H9 (cell line): ENCODE data around the gene AK9. TPM values are rescaled to one million over a fixed set of nuclear protein-coding genes. Genes with fewer than 3 reads are reported as not detected.

Source experiments
- DNase-seq: peaks from one replicate; pipeline ENCODE4 v3.0.0-alpha.2; 2017
- H2AFZ ChIP-seq: one replicate; pipeline ENCODE4 v1.6.1; 2013; ENCODE audit warnings: mild to moderate bottlenecking, low read length, control low read depth, moderate library complexity
- H2AK5ac ChIP-seq: 2 replicates; pipeline ENCODE4 v1.6.1; 2013; ENCODE audit warnings: low read length, control low read depth, mixed read lengths; ENCODE audit not compliant: insufficient read length
- H2BK120ac ChIP-seq: one replicate; pipeline ENCODE4 v1.6.1; 2013; ENCODE audit warnings: low read depth, mild to moderate bottlenecking, low read length, control low read depth, inconsistent platforms; ENCODE audit not compliant: poor library complexity, severe bottlenecking
- H2BK12ac ChIP-seq: 2 replicates; pipeline ENCODE4 v1.6.1; 2013; ENCODE audit warnings: low read length, control low read depth, mixed read lengths, low read depth; ENCODE audit not compliant: insufficient read length
- H2BK15ac ChIP-seq: 2 replicates; pipeline ENCODE4 v1.6.1; 2013; ENCODE audit warnings: low read depth, low read length, control low read depth
- H2BK20ac ChIP-seq: one replicate; pipeline ENCODE4 v1.6.1; 2013; ENCODE audit warnings: low read depth, mild to moderate bottlenecking, low read length, control low read depth, inconsistent platforms; ENCODE audit not compliant: poor library complexity, severe bottlenecking
- H2BK5ac ChIP-seq: 2 replicates; pipeline ENCODE4 v1.6.1; 2013; ENCODE audit warnings: low read length, control low read depth, mixed read lengths; ENCODE audit not compliant: insufficient read length
- H3K14ac ChIP-seq: 2 replicates; pipeline ENCODE4 v1.6.1; 2013; ENCODE audit warnings: low read length, control low read depth; ENCODE audit not compliant: insufficient read depth
- H3K18ac ChIP-seq: 2 replicates; pipeline ENCODE4 v1.6.1; 2013; ENCODE audit warnings: low read depth, mild to moderate bottlenecking, mixed read lengths, low read length, control low read depth; ENCODE audit not compliant: insufficient read length
- H3K23ac ChIP-seq: 2 replicates; pipeline ENCODE4 v1.6.1; 2013; ENCODE audit warnings: low read length, control low read depth, mixed read lengths, low read depth; ENCODE audit not compliant: insufficient read length
- H3K23me2 ChIP-seq: 2 replicates; pipeline ENCODE4 v1.6.1; 2013; ENCODE audit warnings: low read depth, mild to moderate bottlenecking, mixed read lengths, low read length, control low read depth; ENCODE audit not compliant: insufficient read length, poor library complexity, severe bottlenecking
- H3K27ac ChIP-seq: 2 replicates; pipeline ENCODE4 v1.5.1; 2013; ENCODE audit warnings: low read length, control low read depth, mixed read lengths, low read depth; ENCODE audit not compliant: insufficient read length
- H3K27me3 ChIP-seq: 2 replicates; pipeline ENCODE4 v1.6.1; 2013; ENCODE audit warnings: low read length, control low read depth, inconsistent platforms; ENCODE audit not compliant: insufficient read depth
- H3K4ac ChIP-seq: 2 replicates; pipeline ENCODE4 v1.6.1; 2013; ENCODE audit warnings: low read depth, mild to moderate bottlenecking, control low read depth, inconsistent platforms, low read length, moderate library complexity
- H3K4me1 ChIP-seq: 2 replicates; pipeline ENCODE4 v1.6.1; 2013; ENCODE audit warnings: low read length, control low read depth, inconsistent platforms; ENCODE audit not compliant: insufficient read depth
- H3K4me2 ChIP-seq: 2 replicates; pipeline ENCODE4 v1.6.1; 2013; ENCODE audit warnings: low read length, control low read depth, mixed read lengths; ENCODE audit not compliant: insufficient read length, insufficient read depth
- H3K56ac ChIP-seq: 2 replicates; pipeline ENCODE4 v1.6.1; 2013; ENCODE audit warnings: low read depth, mild to moderate bottlenecking, mixed read lengths, low read length, control low read depth; ENCODE audit not compliant: insufficient read length
- H3K79me1 ChIP-seq: 2 replicates; pipeline ENCODE4 v1.6.1; 2013; ENCODE audit warnings: low read depth, mild to moderate bottlenecking, moderate library complexity, low read length, control low read depth, inconsistent platforms; ENCODE audit not compliant: insufficient read depth, poor library complexity, severe bottlenecking
- H3K79me2 ChIP-seq: 2 replicates; pipeline ENCODE4 v1.6.1; 2013; ENCODE audit warnings: low read length, control low read depth, inconsistent platforms; ENCODE audit not compliant: insufficient read depth
- H3K9ac ChIP-seq: 2 replicates; pipeline ENCODE4 v1.6.1; 2013; ENCODE audit warnings: low read length, control low read depth, mixed read lengths; ENCODE audit not compliant: insufficient read length; ENCODE audit errors: extremely low read depth
- H3K9me3 ChIP-seq: one replicate; pipeline ENCODE4 v1.6.1; 2013; ENCODE audit warnings: low read depth, low read length, inconsistent platforms; ENCODE audit not compliant: control insufficient read depth
- H3T11ph ChIP-seq: one replicate; pipeline ENCODE4 v1.6.1; 2013; ENCODE audit warnings: mild to moderate bottlenecking, low read length, control low read depth, inconsistent platforms
- H4K20me1 ChIP-seq: one replicate; pipeline ENCODE4 v1.6.1; 2013; ENCODE audit not compliant: control insufficient read depth, insufficient read length, insufficient read depth
- H4K5ac ChIP-seq: 2 replicates; pipeline ENCODE4 v1.6.1; 2013; ENCODE audit warnings: low read depth, mild to moderate bottlenecking, mixed read lengths, low read length, control low read depth; ENCODE audit not compliant: insufficient read length
- H4K8ac ChIP-seq: replicated peaks from 2 replicates; pipeline ENCODE4 v1.6.1; 2013; ENCODE audit warnings: low read length, control low read depth, mixed read lengths, low read depth; ENCODE audit not compliant: insufficient read length
- H4K91ac ChIP-seq: 2 replicates; pipeline ENCODE4 v1.6.1; 2013; ENCODE audit warnings: low read depth, mild to moderate bottlenecking, moderate library complexity, mixed read lengths, low read length, control low read depth; ENCODE audit not compliant: insufficient read length
- H3K27ac Mint-ChIP-seq, 3 experiments: 2 replicates in 2 of 3; 3 replicates in 1 of 3; pipeline ENCODE4 v1.8.0; 2020 to 2021; ENCODE audit warnings: mixed read lengths in 3 of 3, mild to moderate bottlenecking in 1 of 3, moderate library complexity in 1 of 3
- H3K27me3 Mint-ChIP-seq: 2 replicates; pipeline ENCODE4 v1.8.0; 2021; ENCODE audit warnings: low read depth, mild to moderate bottlenecking, moderate library complexity, mixed read lengths
- H3K36me3 Mint-ChIP-seq, 3 experiments: 2 replicates in 2 of 3; 3 replicates in 1 of 3; pipeline ENCODE4 v1.8.0; 2020 to 2021; ENCODE audit warnings: low read depth in 3 of 3, mixed read lengths in 3 of 3; ENCODE audit not compliant: insufficient read depth in 1 of 3
- H3K4me1 Mint-ChIP-seq, 2 experiments: 2 replicates each; pipeline ENCODE4 v1.8.0; 2020; ENCODE audit warnings: mixed read lengths in 2 of 2
- H3K4me3 Mint-ChIP-seq, 2 experiments: 2 replicates in 1 of 2; 3 replicates in 1 of 2; pipeline ENCODE4 v1.8.0; 2020 to 2021; ENCODE audit warnings: mild to moderate bottlenecking in 2 of 2, mixed read lengths in 2 of 2, moderate library complexity in 1 of 2
- H3K9me3 Mint-ChIP-seq, 2 experiments: 2 replicates in 1 of 2; 3 replicates in 1 of 2; pipeline ENCODE4 v1.8.0; 2020; ENCODE audit warnings: mild to moderate bottlenecking in 2 of 2, mixed read lengths in 2 of 2, moderate library complexity in 1 of 2
- CTCF ChIP-seq: fragments of 200-600 bp; sonication (generic); conservative IDR thresholded peaks from 3 replicates; pipeline ENCODE4 v1.8.0; 2021; ENCODE audit warnings: antibody characterized with exemption, mild to moderate bottlenecking
- WGBS: extraction: QIAGEN DNeasy Blood & Tissue Kit; methylation state at CpG from one replicate; pipeline ENCODE4 v1.1.7; 2013; ENCODE audit warnings: missing lambda C conversion rate, low lambda C conversion rate, mixed read lengths; ENCODE audit not compliant: insufficient read length; ENCODE audit errors: extremely low coverage; 5-methylcytosine and 5-hydroxymethylcytosine counted together
- total RNA-seq: library from RNA; stranded (reverse); gene quantifications from 2 replicates; pipeline ENCODE4 v1.2.1, GENCODE V29; 2021

Gene AK9
- total RNA-seq, 1 experiment from 2014 or later: 2.3 TPM

- Histone ChIP-seq H3K79me2 (no peaks in the 10 kb centered on the region), H3K4ac (no peak overlapping the region)
Observed at GRCh38 chr6:109451376-109451775, 239.6 kb downstream of the AK9 start.

More at GRCh38 chr6:109451376-109451775, 239.6 kb downstream of the AK9 start:
- Histone ChIP-seq H3K23ac (no peak overlapping the region), H3K27me3 (no peaks in the 10 kb centered on the region), H3K79me1 (no peaks in the 10 kb centered on the region), H3K23me2 (peaks cover 10% of the 10 kb centered on the region), H3K9me3 (no peaks in the 10 kb centered on the region), H4K5ac (no peak overlapping the region), H2BK120ac (no peak overlapping the region), H3T11ph (no peak overlapping the region), H2BK15ac (no peak overlapping the region), H2AK5ac (no peak overlapping the region), H2BK12ac (no peak overlapping the region), H3K18ac (no peak overlapping the region), H2AFZ (no peak overlapping the region), H3K56ac (no peak overlapping the region), H3K4me1 (peaks cover under 1% of the 10 kb centered on the region; the same call in 1 of the 2 replicates), H4K91ac (no peak overlapping the region), H2BK20ac (no peak overlapping the region), H3K9ac (no peak overlapping the region), H3K27ac (no peak overlapping the region), H4K8ac (no peak overlapping the region), H2BK5ac (no peak overlapping the region), H3K4me2 (no peak overlapping the region), H3K14ac (no peak overlapping the region), H4K20me1 (no peaks in the 10 kb centered on the region)
- H3K27ac Mint-ChIP-seq: no peak overlapping the region
- H3K9me3 Mint-ChIP-seq: no peaks in the 10 kb centered on the region; a peak in 1 of 5 replicates
- WGBS: no CpG with 5 or more reads among the region's 7 CpGs
- TF ChIP-seq CTCF: no peak
- no peaks in the 10 kb centered on the region for H3K27me3 Mint-ChIP-seq
- DNase-seq: no peak
- H3K36me3 Mint-ChIP-seq: peaks cover 11 to 56% (median 37%) of the 10 kb centered on the region in 3 experiments
- peaks cover 10 to 11% of the 10 kb centered on the region in 2 experiments for H3K4me1 Mint-ChIP-seq
- H3K4me3 Mint-ChIP-seq: no peak overlapping the region
